ENCODE results near the gene RASGRF1. TPM values are rescaled to one million over a fixed set of nuclear protein-coding genes. Genes with fewer than 3 reads are reported as not detected.

The RASGRF1 gene
- total RNA-seq, 1 experiment from 2014 or later: 0.70 TPM

DNA sequence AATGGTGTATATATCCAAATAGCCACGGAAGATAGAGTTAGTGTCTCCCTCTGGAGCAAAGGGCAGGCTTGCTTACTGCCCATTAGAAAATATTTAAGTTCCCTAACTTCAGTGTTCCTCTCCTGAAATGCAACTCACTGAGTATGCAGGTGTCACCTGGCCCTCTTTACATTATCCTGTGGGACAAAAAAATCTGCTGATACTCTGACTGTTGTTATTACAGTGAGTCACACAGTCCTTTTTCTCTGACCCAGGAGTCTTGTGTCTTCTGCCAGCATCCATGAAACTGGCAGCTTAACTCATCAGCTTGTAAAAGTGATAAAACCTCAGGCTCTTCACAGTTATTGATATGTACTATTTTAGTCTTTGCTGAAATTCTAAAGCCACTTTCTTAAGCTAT lies 42.2 kb upstream of the RASGRF1 start:
- DNase-seq (ENCODE audit: unreplicated experiment): peak; percentile 10
- no peak overlapping the region for H3K27ac Mint-ChIP-seq (ENCODE audit: low read depth, unreplicated experiment)
- intact Hi-C loops (cut with micrococcal nuclease): no loop called here
- H3K9me3 Mint-ChIP-seq (ENCODE audit: unreplicated experiment): no peaks in the 10 kb centered on the region
- TF ChIP-seq, protein P1, sequence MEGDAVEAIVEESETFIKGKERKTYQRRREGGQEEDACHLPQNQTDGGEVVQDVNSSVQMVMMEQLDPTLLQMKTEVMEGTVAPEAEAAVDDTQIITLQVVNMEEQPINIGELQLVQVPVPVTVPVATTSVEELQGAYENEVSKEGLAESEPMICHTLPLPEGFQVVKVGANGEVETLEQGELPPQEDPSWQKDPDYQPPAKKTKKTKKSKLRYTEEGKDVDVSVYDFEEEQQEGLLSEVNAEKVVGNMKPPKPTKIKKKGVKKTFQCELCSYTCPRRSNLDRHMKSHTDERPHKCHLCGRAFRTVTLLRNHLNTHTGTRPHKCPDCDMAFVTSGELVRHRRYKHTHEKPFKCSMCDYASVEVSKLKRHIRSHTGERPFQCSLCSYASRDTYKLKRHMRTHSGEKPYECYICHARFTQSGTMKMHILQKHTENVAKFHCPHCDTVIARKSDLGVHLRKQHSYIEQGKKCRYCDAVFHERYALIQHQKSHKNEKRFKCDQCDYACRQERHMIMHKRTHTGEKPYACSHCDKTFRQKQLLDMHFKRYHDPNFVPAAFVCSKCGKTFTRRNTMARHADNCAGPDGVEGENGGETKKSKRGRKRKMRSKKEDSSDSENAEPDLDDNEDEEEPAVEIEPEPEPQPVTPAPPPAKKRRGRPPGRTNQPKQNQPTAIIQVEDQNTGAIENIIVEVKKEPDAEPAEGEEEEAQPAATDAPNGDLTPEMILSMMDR (IDR thresholded peaks at IDR 0.05; ENCODE audit: unreplicated experiment): no peak
- H3K36me3 Mint-ChIP-seq (ENCODE audit: insufficient read depth, unreplicated experiment): no peaks in the 10 kb centered on the region
- ChIA-PET POLR2A (no interaction called here), CTCF (interaction anchor here (0.6 to 1.3 kb wide), 3 partner anchors 47 to 227 kb away, joined by 3 to 4 read pairs (median 3); no protein-coding TSS in a partner anchor)
- H3K4me3 Mint-ChIP-seq (ENCODE audit: unreplicated experiment): no peak overlapping the region
- no TSS peak for BruUV-seq (replicated peaks)
- H3K4me1 Mint-ChIP-seq (ENCODE audit: insufficient read depth, unreplicated experiment): no peaks in the 10 kb centered on the region
- peaks cover 55% of the 10 kb centered on the region for H3K27me3 Mint-ChIP-seq (ENCODE audit: insufficient read depth, unreplicated experiment)

DNA sequence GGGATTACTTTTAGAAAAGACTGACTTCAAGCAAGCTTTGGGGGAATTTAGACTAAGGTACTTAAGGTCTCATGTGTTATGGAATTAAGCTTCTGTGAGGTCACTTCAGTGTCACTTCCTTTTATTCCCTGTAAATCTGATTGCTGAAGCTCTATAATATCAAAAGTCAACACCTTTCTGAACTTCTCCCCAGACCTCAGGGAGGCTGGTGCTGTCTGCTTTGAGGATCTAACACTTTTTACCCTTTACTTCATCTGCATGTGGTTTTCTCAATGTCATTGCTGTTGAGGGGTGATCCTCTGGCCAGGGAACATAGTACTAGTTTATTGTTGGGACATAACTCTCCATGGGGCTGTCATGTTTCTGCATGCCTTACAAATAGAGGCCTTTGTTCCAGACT lies 41.8 kb upstream of the RASGRF1 start:
- TF ChIP-seq, protein P1 (IDR thresholded peaks at IDR 0.05; ENCODE audit: unreplicated experiment): no peak
- Mint-ChIP-seq H3K36me3 (ENCODE audit: insufficient read depth, unreplicated experiment) (no peaks in the 10 kb centered on the region), H3K4me1 (ENCODE audit: insufficient read depth, unreplicated experiment) (no peaks in the 10 kb centered on the region), H3K9me3 (ENCODE audit: unreplicated experiment) (no peaks in the 10 kb centered on the region), H3K27me3 (ENCODE audit: insufficient read depth, unreplicated experiment) (peaks cover 55% of the 10 kb centered on the region), H3K4me3 (ENCODE audit: unreplicated experiment) (no peak overlapping the region), H3K27ac (ENCODE audit: low read depth, unreplicated experiment) (no peak overlapping the region)
- CTCF ChIA-PET: interaction anchor here (0.6 to 1.3 kb wide), 2 partner anchors 48 to 52 kb away, joined by 3 read pairs; no protein-coding TSS in a partner anchor
- BruUV-seq (replicated peaks): no TSS peak
- POLR2A ChIA-PET: interaction anchor here (0.6 kb wide), 1 partner anchor 53 kb away, joined by 3 read pairs; no protein-coding TSS in a partner anchor
- no peak for DNase-seq (ENCODE audit: unreplicated experiment)
- intact Hi-C loops (cut with micrococcal nuclease): no loop called here

DNA sequence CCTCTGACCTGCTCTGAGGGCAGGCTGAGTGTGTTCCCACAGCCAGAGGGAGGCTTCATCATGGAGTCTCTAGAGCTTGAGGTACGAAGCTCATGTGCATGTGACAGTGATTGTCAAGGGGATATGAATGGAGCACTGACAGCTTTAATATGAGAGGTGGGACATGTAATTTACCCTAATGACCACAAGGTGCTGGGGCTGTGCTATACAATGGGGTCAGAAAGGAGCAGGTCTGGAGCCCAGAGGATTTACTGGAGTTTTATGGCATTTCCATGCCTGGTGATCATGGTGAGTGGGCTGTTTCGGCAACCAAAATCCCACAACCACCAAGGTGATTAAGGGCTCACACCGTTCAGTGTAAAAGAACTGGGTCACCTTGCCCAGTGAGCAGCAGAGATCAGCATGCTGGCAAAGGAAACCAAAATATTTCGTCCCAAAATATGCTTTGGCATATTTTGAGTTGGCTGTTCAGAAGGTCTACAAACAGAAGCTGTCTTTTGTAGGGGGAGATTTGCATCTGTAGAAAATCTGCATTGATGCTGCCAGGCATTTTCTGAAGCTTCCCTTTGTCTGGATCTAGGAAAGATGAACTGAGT lies 40.1 kb upstream of the RASGRF1 start:
- TF ChIP-seq, protein P1 (IDR thresholded peaks at IDR 0.05; ENCODE audit: unreplicated experiment): no peak
- Mint-ChIP-seq H3K4me1 (ENCODE audit: insufficient read depth, unreplicated experiment) (no peaks in the 10 kb centered on the region), H3K9me3 (ENCODE audit: unreplicated experiment) (no peaks in the 10 kb centered on the region), H3K27ac (ENCODE audit: low read depth, unreplicated experiment) (no peak overlapping the region), H3K36me3 (ENCODE audit: insufficient read depth, unreplicated experiment) (no peaks in the 10 kb centered on the region), H3K27me3 (ENCODE audit: insufficient read depth, unreplicated experiment) (peaks cover 41% of the 10 kb centered on the region), H3K4me3 (ENCODE audit: unreplicated experiment) (no peak overlapping the region)
- peak; percentile 12 for DNase-seq (ENCODE audit: unreplicated experiment)
- intact Hi-C loops (cut with micrococcal nuclease): no loop called here
- CTCF ChIA-PET: interaction anchor here (0.6 to 1.0 kb wide), 2 partner anchors 53 to 1276 kb away, joined by 4 read pairs; no protein-coding TSS in a partner anchor
- POLR2A ChIA-PET: interaction anchor here (1.0 kb wide), 1 partner anchor 9 kb away, joined by 3 read pairs; no protein-coding TSS in a partner anchor
- BruUV-seq (replicated peaks): no TSS peak

DNA sequence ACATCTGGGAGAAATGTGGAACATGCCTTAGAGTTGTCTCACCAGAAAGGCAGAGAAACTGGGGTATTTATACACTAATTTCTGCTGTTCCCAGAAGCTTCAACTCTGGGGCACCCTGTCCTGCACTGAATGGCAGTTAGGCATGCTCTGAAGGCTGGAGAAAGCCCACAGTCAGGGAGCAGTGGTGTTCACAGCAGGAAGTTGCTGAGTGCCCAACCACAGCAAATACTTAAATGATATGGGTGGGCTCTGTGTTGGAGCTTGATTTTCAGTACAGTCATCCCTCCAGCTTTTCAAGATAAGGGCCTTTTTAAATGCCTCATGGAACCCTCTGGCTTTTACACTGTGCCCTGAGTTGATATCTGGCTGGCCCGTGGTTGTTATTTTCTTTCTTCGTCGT lies 38.7 kb upstream of the RASGRF1 start:
- intact Hi-C loops (cut with micrococcal nuclease): no loop called here
- Mint-ChIP-seq H3K27ac (ENCODE audit: low read depth, unreplicated experiment) (no peak overlapping the region), H3K4me3 (ENCODE audit: unreplicated experiment) (no peak overlapping the region), H3K4me1 (ENCODE audit: insufficient read depth, unreplicated experiment) (no peaks in the 10 kb centered on the region), H3K9me3 (ENCODE audit: unreplicated experiment) (no peaks in the 10 kb centered on the region), H3K27me3 (ENCODE audit: insufficient read depth, unreplicated experiment) (peaks cover 29% of the 10 kb centered on the region), H3K36me3 (ENCODE audit: insufficient read depth, unreplicated experiment) (no peaks in the 10 kb centered on the region)
- ChIA-PET CTCF (interaction anchor here (1.3 kb wide), 1 partner anchor 12 kb away, joined by 3 read pairs; no protein-coding TSS in a partner anchor), POLR2A (interaction anchor here (1.1 kb wide), 1 partner anchor 11 kb away, joined by 3 read pairs; no protein-coding TSS in a partner anchor)
- no TSS peak for BruUV-seq (replicated peaks)
- DNase-seq (ENCODE audit: unreplicated experiment): no peak
- TF ChIP-seq, protein P1 (IDR thresholded peaks at IDR 0.05; ENCODE audit: unreplicated experiment): no peak
